IPS DF 4.7 (cell line): Measurements from ENCODE around the gene IDH3B.

ENCODE experiments used
- DNase-seq: peaks from one replicate; pipeline ENCODE4 v3.0.0-alpha.2; 2013; ENCODE audit warnings: low spot score; ENCODE audit errors: extremely low read depth

IDH3B gene

GRCh38 chr20:2658414-2659354 is 5.3 kb downstream of the IDH3B start:
- DNase-seq: no peak

DNA sequence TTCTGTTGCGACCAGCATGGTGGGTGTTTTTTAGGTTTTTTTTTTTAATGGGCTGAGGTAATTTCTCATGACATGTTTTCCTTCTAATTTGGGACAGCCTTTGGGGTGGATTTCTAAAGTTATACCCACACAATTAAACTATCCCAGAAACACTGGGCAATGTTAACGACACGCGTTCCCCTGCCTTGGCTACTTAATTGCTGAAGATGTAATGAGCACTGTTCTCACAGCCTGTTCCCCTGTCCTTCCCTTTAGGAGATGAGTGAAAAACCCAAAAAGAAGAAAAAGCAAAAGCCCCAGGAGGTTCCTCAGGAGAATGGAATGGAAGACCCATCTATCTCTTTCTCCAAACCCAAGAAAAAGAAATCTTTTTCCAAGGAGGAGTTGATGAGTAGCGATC is 6.3 kb downstream of the IDH3B start:
- DNase-seq: no peak

- DNase-seq: no peak
Observed at GRCh38 chr20:2657241-2657640, 6.8 kb downstream of the IDH3B start.

- no peak for DNase-seq
Observed at GRCh38 chr20:2656471-2657117, 7.4 kb downstream of the IDH3B start.

DNA sequence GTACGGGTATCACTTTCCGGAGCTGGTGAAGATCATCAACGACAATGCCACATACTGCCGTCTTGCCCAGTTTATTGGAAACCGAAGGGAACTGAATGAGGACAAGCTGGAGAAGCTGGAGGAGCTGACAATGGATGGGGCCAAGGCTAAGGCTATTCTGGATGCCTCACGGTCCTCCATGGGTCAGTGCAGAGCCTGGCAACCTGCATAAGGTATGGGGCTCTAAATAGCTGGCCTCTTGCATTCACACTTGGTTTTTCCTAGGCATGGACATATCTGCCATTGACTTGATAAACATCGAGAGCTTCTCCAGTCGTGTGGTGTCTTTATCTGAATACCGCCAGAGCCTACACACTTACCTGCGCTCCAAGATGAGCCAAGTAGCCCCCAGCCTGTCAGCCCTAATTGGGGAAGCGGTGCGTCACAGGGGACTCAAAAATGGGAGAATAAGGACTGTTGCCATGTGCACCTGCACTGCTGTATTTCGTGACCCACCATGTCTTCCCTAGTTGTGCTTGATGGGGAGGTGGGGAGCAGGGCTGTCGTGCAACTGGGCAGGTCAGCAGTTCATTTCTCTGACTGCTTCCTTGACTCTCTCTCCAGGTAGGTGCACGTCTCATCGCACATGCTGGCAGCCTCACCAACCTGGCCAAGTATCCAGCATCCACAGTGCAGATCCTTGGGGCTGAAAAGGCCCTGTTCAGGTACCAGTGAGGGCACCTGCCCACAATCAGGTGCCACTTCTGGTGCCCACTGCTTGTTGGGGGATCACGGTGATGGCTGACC is 8.5 kb downstream of the IDH3B start:
- DNase-seq: no peak

DNA sequence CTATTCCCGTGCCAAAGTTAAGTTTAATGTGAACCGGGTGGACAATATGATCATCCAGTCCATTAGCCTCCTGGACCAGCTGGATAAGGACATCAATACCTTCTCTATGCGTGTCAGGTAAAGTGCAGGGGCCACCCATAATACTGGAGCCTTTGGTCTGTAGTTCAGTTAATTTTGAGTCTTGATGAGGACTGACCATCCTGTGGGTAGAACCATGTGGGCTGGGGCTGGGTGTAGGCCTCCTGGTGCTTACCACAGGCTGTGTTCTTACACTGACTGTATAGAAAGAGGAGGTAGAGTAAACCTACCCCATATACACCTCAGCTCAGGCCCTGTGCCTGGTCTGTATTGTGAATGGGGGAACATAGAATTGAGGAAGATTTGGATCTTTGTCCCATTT is 9.2 kb downstream of the IDH3B start:
- no peak for DNase-seq

DNA sequence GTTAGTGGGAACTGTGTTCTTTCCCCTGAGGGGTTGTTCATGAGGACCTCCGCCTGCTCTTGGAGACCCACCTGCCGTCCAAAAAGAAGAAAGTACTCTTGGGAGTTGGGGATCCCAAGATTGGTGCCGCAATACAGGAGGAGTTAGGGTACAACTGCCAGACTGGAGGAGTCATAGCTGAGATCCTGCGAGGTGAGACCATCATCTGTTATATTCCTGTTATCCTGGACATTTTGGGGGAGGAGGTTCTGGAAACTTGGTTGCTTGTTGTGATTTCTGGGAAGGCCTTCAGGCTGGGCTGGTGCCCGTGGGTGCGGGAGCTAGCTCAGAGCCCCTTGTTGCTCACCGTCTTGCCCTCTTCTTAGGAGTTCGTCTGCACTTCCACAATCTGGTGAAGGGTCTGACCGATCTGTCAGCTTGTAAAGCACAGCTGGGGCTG is 9.6 kb downstream of the IDH3B start:
- DNase-seq: no peak

DNA sequence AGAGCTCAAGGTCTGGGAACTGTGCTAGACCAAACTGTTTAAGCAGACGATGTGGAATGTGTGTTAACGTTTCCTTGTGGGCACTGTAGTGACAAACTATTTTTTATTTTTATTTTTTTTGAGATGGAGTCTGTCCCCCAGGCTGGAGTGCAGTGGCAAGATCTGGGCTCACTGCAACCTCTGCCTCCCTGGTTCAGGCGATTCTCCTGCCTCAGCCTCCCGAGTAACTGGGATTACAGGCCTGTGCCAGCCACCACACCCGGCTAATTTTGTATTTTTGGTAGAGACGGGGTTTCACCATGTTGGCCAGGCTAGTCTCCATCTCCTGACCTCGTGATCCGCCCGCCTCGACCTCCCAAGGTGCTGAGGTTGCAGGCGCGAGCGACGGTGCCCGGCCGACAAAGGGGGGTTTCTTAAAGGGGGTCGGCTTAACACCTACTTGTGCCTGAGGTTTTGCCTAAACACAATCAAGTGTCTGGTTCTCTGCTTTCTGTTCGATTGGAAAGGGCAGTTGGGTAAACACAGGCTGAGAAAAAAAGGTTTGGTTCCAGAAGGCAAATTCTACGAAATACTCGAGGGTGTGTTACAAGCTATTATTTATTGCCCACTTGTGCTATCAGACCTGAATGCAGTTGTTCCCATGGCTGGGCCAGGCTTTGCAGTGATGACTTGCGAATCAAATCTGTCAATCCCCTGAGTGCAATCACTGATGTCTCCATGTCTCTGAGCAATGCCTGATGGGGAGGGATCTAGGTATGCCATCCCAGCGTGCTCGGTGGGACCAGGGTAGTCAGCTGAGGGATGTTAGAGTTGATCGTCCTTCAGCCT is 10.2 kb downstream of the IDH3B start:
- no peak for DNase-seq

GRCh38 chr20:2652724-2653555 is 11.1 kb downstream of the IDH3B start:
- no peak for DNase-seq

GRCh38 chr20:2651772-2652723 is 12.0 kb downstream of the IDH3B start, which contains the start of gene NOP56:
Gene NOP56, plus strand, starts transcription at chr20:2652632. Its CDS starts 29 bp downstream, at chr20:2652661.
- no peak for DNase-seq

DNA sequence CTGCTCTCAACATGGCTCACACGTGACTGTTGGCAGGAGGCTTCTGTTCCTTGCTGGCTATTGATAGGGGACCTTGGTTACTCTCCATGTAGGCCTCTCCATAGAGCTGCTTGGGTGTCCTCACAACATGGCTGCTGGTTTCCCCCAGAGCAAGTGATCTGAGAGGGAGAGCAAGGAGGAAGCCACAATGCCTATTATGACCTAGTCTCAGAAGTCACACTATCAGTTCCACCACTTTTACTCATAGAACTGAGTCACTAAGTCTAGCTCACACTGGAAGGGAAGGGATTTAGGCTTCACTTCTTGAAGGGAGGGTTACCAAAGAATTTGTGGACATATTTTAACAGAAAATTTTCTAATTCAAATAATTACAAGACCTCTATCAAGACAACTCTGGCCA is 20.3 kb downstream of the IDH3B start:
- no peak for DNase-seq

- no peak for DNase-seq
Observed at GRCh38 chr20:2640899-2641298, 23.1 kb downstream of the IDH3B start.

- no peak for DNase-seq
Observed at GRCh38 chr20:2640260-2640659, 23.8 kb downstream of the IDH3B start.

DNA sequence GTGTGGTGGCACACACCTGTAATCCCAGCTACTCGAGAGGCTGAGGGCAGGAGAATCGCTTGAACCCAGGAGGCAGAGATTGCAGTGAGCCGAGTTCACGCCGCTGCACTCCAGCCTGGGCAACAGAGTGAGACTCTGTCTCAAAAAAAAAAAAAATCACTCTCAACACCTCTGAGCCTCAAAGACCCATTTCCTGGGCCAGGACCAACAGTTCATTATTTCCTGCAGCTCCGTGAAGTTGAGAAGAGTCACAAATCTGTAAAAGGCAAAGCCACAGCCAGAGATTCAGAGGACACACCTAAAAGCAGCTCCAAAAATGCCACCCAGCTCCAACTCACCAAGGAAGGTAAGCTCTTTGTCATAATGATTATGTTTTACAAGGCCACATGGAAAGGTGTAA is 26.8 kb downstream of the IDH3B start:
- no peak for DNase-seq

GRCh38 chr20:2633381-2633780 is 30.6 kb downstream of the IDH3B start:
- DNase-seq: no peak

GRCh38 chr20:2631228-2631627 is 32.8 kb downstream of the IDH3B start:
- DNase-seq: no peak

DNA sequence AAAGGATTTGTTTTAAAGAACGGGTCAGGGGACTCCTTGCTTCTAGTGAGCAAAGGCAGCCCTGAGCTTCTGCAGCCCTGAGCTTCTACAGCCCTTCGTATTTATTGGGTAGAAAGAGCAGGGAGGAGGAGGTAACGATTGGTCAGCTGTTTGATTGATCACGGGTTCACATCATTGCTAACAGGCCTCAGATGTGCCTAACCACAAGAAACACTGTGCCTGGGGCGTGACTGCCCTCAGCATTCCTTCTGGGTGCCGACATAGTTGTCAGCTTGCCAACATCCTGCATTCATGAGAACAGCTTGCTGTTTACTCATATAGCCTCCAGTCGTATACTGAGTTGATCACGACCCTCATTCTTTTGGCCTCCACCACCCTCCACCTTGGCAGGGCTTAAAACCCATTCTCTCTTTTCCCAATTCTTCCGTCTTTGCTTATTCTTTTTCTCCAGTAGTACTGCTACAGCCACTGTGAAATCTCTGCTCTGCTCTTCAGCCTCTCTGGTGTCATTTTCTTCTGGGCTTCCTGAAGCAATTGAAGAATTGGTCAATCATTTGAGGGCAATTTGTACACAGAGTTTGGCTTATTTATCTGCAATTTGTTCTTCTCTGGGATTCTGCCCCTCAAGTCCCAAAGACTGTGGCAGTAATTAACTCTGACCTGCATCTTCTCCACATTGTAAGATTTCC is 37.0 kb downstream of the IDH3B start:
- no peak for DNase-seq

- no peak for DNase-seq
Observed at GRCh38 chr20:2625062-2625461, 39.0 kb downstream of the IDH3B start.
